ENCODE measurements around the gene POP7.
A peak's percentile ranks its signal among the peaks of the same experiment; 100 is the strongest.

POP7 gene

GRCh38 chr7:100674411-100675104 lies 31.4 kb upstream of the POP7 start:
- no peak overlapping the region for H3K27ac ChIP-seq (ENCODE audit: low read length)
- H3K4me3 ChIP-seq (ENCODE audit: low read length): peak overlapping the region; percentile 77
- peaks cover 20% of the 10 kb centered on the region for H3K27me3 ChIP-seq (ENCODE audit: control insufficient read depth, insufficient read depth, low read length)
- H3K9ac ChIP-seq (ENCODE audit: low read length): peak overlapping the region; percentile 42
- H3K36me3 ChIP-seq (ENCODE audit: control insufficient read depth, low read depth, low read length): peaks cover 8% of the 10 kb centered on the region
- no peaks in the 10 kb centered on the region for H3K4me1 ChIP-seq (ENCODE audit: control insufficient read depth, low read depth, low read length)
- H3K9me3 ChIP-seq (ENCODE audit: control insufficient read depth, low read depth, low read length): no peaks in the 10 kb centered on the region

DNA sequence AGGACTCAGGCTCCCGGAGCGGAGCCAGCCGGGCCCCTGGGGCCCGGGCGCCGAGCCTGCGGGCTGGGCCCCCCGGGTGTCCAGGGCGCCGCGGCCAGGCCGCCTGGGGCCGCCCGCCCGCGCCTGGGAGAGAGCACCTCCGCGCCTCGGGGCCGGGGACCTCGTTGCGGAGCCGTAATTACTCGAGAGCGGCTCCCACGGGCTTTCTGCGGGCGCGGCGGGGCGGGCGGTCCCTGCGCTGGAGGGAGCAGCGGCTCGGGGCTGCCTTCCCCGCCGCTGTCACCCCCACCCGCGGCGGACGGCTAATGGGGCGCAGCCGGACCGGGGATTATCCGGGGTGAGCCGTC lies 30.8 kb upstream of the POP7 start:
- no peak overlapping the region for H3K9ac ChIP-seq (ENCODE audit: low read length)
- no peaks in the 10 kb centered on the region for H3K4me1 ChIP-seq (ENCODE audit: control insufficient read depth, low read depth, low read length)
- H3K9me3 ChIP-seq (ENCODE audit: control insufficient read depth, low read depth, low read length): no peaks in the 10 kb centered on the region
- peaks cover 8% of the 10 kb centered on the region for H3K36me3 ChIP-seq (ENCODE audit: control insufficient read depth, low read depth, low read length)
- no peak overlapping the region for H3K27ac ChIP-seq (ENCODE audit: low read length)
- H3K4me3 ChIP-seq (ENCODE audit: low read length): peak overlapping the region; percentile 77
- peaks cover 20% of the 10 kb centered on the region for H3K27me3 ChIP-seq (ENCODE audit: control insufficient read depth, insufficient read depth, low read length)

- peak overlapping the region; percentile 77 for H3K4me3 ChIP-seq (ENCODE audit: low read length)
- no peaks in the 10 kb centered on the region for H3K9me3 ChIP-seq (ENCODE audit: control insufficient read depth, low read depth, low read length)
- no peaks in the 10 kb centered on the region for H3K4me1 ChIP-seq (ENCODE audit: control insufficient read depth, low read depth, low read length)
- peak overlapping the region; percentile 28 for H3K9ac ChIP-seq (ENCODE audit: low read length)
- H3K27me3 ChIP-seq (ENCODE audit: control insufficient read depth, insufficient read depth, low read length): peaks cover 20% of the 10 kb centered on the region
- peaks cover 11% of the 10 kb centered on the region for H3K36me3 ChIP-seq (ENCODE audit: control insufficient read depth, low read depth, low read length)
- no peak overlapping the region for H3K27ac ChIP-seq (ENCODE audit: low read length)
Measured at GRCh38 chr7:100675581-100676350, 30.2 kb upstream of the POP7 start.

- Histone ChIP-seq H3K9me3 (ENCODE audit: control insufficient read depth, low read depth, low read length) (no peaks in the 10 kb centered on the region), H3K36me3 (ENCODE audit: control insufficient read depth, low read depth, low read length) (peaks cover 16% of the 10 kb centered on the region), H3K4me3 (ENCODE audit: low read length) (peak overlapping the region; percentile 77), H3K27me3 (ENCODE audit: control insufficient read depth, insufficient read depth, low read length) (peaks cover 13% of the 10 kb centered on the region), H3K27ac (ENCODE audit: low read length) (no peak overlapping the region), H3K4me1 (ENCODE audit: control insufficient read depth, low read depth, low read length) (no peaks in the 10 kb centered on the region), H3K9ac (ENCODE audit: low read length) (no peak overlapping the region)
Measured at GRCh38 chr7:100676501-100677306, 29.2 kb upstream of the POP7 start.

DNA sequence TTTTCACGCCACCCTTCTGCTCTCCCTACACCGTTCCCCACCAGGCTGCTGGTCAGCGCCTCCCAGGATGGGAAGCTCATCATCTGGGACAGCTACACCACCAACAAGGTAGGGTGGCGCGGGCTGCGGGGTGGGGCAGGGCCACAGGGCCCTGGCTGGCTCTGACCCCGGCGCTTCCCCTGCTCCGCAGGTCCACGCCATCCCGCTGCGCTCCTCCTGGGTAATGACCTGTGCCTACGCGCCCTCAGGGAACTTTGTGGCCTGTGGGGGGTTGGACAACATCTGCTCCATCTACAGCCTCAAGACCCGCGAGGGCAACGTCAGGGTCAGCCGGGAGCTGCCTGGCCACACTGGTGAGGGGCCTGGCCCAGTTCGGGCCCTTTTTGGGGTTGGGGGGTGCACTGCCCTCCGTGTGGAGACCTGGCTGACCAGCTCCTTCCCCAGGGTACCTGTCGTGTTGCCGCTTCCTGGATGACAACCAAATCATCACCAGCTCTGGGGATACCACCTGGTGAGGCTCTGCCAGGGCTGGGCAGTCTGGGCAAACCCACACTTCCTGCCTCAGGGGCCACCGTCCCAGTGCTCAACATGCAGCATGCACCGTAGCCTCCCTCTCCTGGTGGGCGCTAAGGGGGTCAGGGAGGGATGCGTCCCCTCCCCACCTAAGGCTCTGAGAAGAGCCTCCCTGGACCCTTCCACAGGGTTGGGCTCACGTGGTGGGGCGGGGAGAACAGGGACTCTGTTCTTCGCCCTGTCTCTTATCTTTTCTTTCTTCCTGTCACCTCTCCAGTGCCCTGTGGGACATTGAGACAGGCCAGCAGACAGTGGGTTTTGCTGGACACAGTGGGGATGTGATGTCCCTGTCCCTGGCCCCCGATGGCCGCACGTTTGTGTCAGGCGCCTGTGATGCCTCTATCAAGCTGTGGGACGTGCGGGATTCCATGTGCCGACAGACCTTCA lies 28.3 kb upstream of the POP7 start:
- Histone ChIP-seq H3K9me3 (ENCODE audit: control insufficient read depth, low read depth, low read length) (no peaks in the 10 kb centered on the region), H3K27ac (ENCODE audit: low read length) (no peak overlapping the region), H3K27me3 (ENCODE audit: control insufficient read depth, insufficient read depth, low read length) (peaks cover 4% of the 10 kb centered on the region), H3K4me1 (ENCODE audit: control insufficient read depth, low read depth, low read length) (no peaks in the 10 kb centered on the region), H3K9ac (ENCODE audit: low read length) (no peak overlapping the region), H3K36me3 (ENCODE audit: control insufficient read depth, low read depth, low read length) (peaks cover 25% of the 10 kb centered on the region), H3K4me3 (ENCODE audit: low read length) (no peak overlapping the region)

- peaks cover 33% of the 10 kb centered on the region for H3K36me3 ChIP-seq (ENCODE audit: control insufficient read depth, low read depth, low read length)
- no peaks in the 10 kb centered on the region for H3K27me3 ChIP-seq (ENCODE audit: control insufficient read depth, insufficient read depth, low read length)
- no peak overlapping the region for H3K4me3 ChIP-seq (ENCODE audit: low read length)
- no peak overlapping the region for H3K27ac ChIP-seq (ENCODE audit: low read length)
- H3K4me1 ChIP-seq (ENCODE audit: control insufficient read depth, low read depth, low read length): no peaks in the 10 kb centered on the region
- no peak overlapping the region for H3K9ac ChIP-seq (ENCODE audit: low read length)
- H3K9me3 ChIP-seq (ENCODE audit: control insufficient read depth, low read depth, low read length): no peaks in the 10 kb centered on the region
Measured at GRCh38 chr7:100678291-100678984, 27.5 kb upstream of the POP7 start.

DNA sequence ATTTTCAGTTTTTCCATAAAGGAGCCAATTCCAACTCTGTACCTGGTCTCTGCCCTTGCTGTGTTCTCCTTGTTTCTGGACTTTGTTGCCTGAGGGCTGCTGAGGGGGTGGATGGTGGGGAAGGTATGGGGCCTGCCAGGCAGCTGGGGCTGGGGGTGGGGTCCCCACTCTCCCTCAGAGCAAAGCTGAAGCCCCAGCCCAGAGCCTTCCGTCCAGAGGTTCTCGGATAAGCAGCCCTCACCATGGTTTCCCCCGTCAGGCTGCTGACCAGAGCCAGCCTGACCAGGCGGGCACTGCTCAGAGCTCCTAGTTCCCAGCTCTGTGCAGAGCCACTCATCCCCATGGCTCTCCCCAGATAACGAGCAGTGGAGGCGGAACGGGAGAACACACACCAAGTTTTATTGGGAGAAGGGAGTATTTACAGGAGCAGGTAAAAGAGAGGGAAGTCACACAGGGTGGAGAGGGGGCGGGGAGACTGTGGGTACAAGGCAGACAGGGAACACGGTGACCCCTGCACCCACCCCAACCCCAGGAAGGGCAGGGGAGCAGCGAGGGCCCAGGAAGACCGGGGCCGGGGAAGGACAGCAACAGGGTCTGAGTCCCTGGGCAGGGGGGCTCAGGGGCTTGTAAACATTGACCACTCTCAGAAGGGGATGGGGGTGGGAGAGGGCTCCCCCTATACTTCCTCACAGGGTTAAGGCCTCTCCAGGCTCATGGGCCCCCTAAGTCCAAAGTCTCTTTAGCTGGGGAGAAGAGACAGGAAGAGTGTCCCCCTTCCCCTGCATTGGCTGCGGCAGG lies 26.6 kb upstream of the POP7 start:
- no peak overlapping the region for H3K4me3 ChIP-seq (ENCODE audit: low read length)
- H3K4me1 ChIP-seq (ENCODE audit: control insufficient read depth, low read depth, low read length): no peaks in the 10 kb centered on the region
- no peaks in the 10 kb centered on the region for H3K27me3 ChIP-seq (ENCODE audit: control insufficient read depth, insufficient read depth, low read length)
- peaks cover 41% of the 10 kb centered on the region for H3K36me3 ChIP-seq (ENCODE audit: control insufficient read depth, low read depth, low read length)
- no peak overlapping the region for H3K27ac ChIP-seq (ENCODE audit: low read length)
- H3K9ac ChIP-seq (ENCODE audit: low read length): no peak overlapping the region
- no peaks in the 10 kb centered on the region for H3K9me3 ChIP-seq (ENCODE audit: control insufficient read depth, low read depth, low read length)

- no peak overlapping the region for H3K4me3 ChIP-seq (ENCODE audit: low read length)
- H3K27ac ChIP-seq (ENCODE audit: low read length): no peak overlapping the region
- no peaks in the 10 kb centered on the region for H3K9me3 ChIP-seq (ENCODE audit: control insufficient read depth, low read depth, low read length)
- H3K36me3 ChIP-seq (ENCODE audit: control insufficient read depth, low read depth, low read length): peaks cover 49% of the 10 kb centered on the region
- H3K27me3 ChIP-seq (ENCODE audit: control insufficient read depth, insufficient read depth, low read length): no peaks in the 10 kb centered on the region
- H3K9ac ChIP-seq (ENCODE audit: low read length): no peak overlapping the region
- no peaks in the 10 kb centered on the region for H3K4me1 ChIP-seq (ENCODE audit: control insufficient read depth, low read depth, low read length)
Measured at GRCh38 chr7:100679927-100680575, 25.9 kb upstream of the POP7 start.

GRCh38 chr7:100680576-100681271 lies 25.2 kb upstream of the POP7 start:
- H3K4me1 ChIP-seq (ENCODE audit: control insufficient read depth, low read depth, low read length): no peaks in the 10 kb centered on the region
- H3K27ac ChIP-seq (ENCODE audit: low read length): no peak overlapping the region

More at GRCh38 chr7:100680576-100681271, 25.2 kb upstream of the POP7 start:
- Histone ChIP-seq H3K4me3 (ENCODE audit: low read length) (no peak overlapping the region), H3K9me3 (ENCODE audit: control insufficient read depth, low read depth, low read length) (no peaks in the 10 kb centered on the region), H3K9ac (ENCODE audit: low read length) (no peak overlapping the region), H3K27me3 (ENCODE audit: control insufficient read depth, insufficient read depth, low read length) (no peaks in the 10 kb centered on the region), H3K36me3 (ENCODE audit: control insufficient read depth, low read depth, low read length) (peaks cover 55% of the 10 kb centered on the region)
